Measurements from ENCODE around the gene FILIP1L. TPM values are rescaled to one million over a fixed set of nuclear protein-coding genes. Genes with fewer than 3 reads are reported as not detected.

The FILIP1L gene
- total and polyA plus RNA-seq, 2 of the 13 experiments (the other 11 are each of a cell fraction or from before 2014, with no cell fraction given) = 8.1 to 187 TPM

GRCh38 chr3:99875929-99876841 is 238.1 kb downstream of the FILIP1L start (continued):
- TF ChIP-seq, protein P1, sequence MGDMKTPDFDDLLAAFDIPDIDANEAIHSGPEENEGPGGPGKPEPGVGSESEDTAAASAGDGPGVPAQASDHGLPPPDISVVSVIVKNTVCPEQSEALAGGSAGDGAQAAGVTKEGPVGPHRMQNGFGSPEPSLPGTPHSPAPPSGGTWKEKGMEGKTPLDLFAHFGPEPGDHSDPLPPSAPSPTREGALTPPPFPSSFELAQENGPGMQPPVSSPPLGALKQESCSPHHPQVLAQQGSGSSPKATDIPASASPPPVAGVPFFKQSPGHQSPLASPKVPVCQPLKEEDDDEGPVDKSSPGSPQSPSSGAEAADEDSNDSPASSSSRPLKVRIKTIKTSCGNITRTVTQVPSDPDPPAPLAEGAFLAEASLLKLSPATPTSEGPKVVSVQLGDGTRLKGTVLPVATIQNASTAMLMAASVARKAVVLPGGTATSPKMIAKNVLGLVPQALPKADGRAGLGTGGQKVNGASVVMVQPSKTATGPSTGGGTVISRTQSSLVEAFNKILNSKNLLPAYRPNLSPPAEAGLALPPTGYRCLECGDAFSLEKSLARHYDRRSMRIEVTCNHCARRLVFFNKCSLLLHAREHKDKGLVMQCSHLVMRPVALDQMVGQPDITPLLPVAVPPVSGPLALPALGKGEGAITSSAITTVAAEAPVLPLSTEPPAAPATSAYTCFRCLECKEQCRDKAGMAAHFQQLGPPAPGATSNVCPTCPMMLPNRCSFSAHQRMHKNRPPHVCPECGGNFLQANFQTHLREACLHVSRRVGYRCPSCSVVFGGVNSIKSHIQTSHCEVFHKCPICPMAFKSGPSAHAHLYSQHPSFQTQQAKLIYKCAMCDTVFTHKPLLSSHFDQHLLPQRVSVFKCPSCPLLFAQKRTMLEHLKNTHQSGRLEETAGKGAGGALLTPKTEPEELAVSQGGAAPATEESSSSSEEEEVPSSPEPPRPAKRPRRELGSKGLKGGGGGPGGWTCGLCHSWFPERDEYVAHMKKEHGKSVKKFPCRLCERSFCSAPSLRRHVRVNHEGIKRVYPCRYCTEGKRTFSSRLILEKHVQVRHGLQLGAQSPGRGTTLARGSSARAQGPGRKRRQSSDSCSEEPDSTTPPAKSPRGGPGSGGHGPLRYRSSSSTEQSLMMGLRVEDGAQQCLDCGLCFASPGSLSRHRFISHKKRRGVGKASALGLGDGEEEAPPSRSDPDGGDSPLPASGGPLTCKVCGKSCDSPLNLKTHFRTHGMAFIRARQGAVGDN (CRISPR knock-in tag; IDR thresholded peaks at IDR 0.05) = peak; percentile 98
- no peak for TF ChIP-seq MAFF (IDR thresholded peaks at IDR 0.05; ENCODE audit: low read depth, low read length)
- no peak for TF ChIP-seq ZNF83 (CRISPR knock-in tag; IDR thresholded peaks at IDR 0.05; ENCODE audit: borderline replicate concordance)
- no peak for TF ChIP-seq ZNF251 (CRISPR knock-in tag; IDR thresholded peaks at IDR 0.05)
- TF ChIP-seq CC2D1A (CRISPR knock-in tag; IDR thresholded peaks at IDR 0.05) = no peak
- no peak for TF ChIP-seq ZNF10 (CRISPR knock-in tag; IDR thresholded peaks at IDR 0.05; ENCODE audit: borderline replicate concordance, low read depth)
- TF ChIP-seq CHD4 (IDR thresholded peaks at IDR 0.05; ENCODE audit: borderline replicate concordance, low read length) = no peak
- TF ChIP-seq, protein P2, sequence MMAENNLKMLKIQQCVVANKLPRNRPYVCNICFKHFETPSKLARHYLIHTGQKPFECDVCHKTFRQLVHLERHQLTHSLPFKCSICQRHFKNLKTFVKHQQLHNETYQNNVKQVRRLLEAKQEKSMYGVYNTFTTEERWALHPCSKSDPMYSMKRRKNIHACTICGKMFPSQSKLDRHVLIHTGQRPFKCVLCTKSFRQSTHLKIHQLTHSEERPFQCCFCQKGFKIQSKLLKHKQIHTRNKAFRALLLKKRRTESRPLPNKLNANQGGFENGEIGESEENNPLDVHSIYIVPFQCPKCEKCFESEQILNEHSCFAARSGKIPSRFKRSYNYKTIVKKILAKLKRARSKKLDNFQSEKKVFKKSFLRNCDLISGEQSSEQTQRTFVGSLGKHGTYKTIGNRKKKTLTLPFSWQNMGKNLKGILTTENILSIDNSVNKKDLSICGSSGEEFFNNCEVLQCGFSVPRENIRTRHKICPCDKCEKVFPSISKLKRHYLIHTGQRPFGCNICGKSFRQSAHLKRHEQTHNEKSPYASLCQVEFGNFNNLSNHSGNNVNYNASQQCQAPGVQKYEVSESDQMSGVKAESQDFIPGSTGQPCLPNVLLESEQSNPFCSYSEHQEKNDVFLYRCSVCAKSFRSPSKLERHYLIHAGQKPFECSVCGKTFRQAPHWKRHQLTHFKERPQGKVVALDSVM (CRISPR knock-in tag; IDR thresholded peaks at IDR 0.05) = peak; percentile 66
- TF ChIP-seq GLI4 (CRISPR knock-in tag; IDR thresholded peaks at IDR 0.05; ENCODE audit: borderline replicate concordance) = no peak
- peak; percentile 87; the same call in 1 of the 2 replicates for TF ChIP-seq ZSCAN30 (CRISPR knock-in tag; IDR thresholded peaks at IDR 0.05)
- TF ChIP-seq ZNF430 (CRISPR knock-in tag; IDR thresholded peaks at IDR 0.05) = peak; percentile 68; the same call in 1 of the 2 replicates
- TF ChIP-seq ZNF660 (CRISPR knock-in tag; IDR thresholded peaks at IDR 0.05; ENCODE audit: borderline replicate concordance, low read depth) = no peak
- TF ChIP-seq HMGA1 (CRISPR knock-in tag; conservative IDR thresholded peaks at IDR 0.05) = no peak
- TF ChIP-seq, protein P3, sequence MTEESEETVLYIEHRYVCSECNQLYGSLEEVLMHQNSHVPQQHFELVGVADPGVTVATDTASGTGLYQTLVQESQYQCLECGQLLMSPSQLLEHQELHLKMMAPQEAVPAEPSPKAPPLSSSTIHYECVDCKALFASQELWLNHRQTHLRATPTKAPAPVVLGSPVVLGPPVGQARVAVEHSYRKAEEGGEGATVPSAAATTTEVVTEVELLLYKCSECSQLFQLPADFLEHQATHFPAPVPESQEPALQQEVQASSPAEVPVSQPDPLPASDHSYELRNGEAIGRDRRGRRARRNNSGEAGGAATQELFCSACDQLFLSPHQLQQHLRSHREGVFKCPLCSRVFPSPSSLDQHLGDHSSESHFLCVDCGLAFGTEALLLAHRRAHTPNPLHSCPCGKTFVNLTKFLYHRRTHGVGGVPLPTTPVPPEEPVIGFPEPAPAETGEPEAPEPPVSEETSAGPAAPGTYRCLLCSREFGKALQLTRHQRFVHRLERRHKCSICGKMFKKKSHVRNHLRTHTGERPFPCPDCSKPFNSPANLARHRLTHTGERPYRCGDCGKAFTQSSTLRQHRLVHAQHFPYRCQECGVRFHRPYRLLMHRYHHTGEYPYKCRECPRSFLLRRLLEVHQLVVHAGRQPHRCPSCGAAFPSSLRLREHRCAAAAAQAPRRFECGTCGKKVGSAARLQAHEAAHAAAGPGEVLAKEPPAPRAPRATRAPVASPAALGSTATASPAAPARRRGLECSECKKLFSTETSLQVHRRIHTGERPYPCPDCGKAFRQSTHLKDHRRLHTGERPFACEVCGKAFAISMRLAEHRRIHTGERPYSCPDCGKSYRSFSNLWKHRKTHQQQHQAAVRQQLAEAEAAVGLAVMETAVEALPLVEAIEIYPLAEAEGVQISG (CRISPR knock-in tag; IDR thresholded peaks at IDR 0.05) = peak; percentile 85
- peak; percentile 45; the same call in 1 of the 2 replicates for TF ChIP-seq ZNF792 (CRISPR knock-in tag; IDR thresholded peaks at IDR 0.05)
- TF ChIP-seq YY1 (IDR thresholded peaks at IDR 0.05; ENCODE audit: insufficient read depth, insufficient replicate concordance, low read depth, low read length) = peak; percentile 69
- TF ChIP-seq GABPA (IDR thresholded peaks at IDR 0.05; ENCODE audit: low read depth, low read length) = no peak
- TF ChIP-seq GABPA (CRISPR knock-in tag; IDR thresholded peaks at IDR 0.05; ENCODE audit: low read depth) = no peak
- no peak for TF ChIP-seq ZNF652 (CRISPR knock-in tag; IDR thresholded peaks at IDR 0.05; ENCODE audit: borderline replicate concordance, low read depth)
- TF ChIP-seq ZNF501 (CRISPR knock-in tag; IDR thresholded peaks at IDR 0.05) = peak; percentile 97
- no peak for TF ChIP-seq SNAI1 (CRISPR knock-in tag; IDR thresholded peaks at IDR 0.05; ENCODE audit: borderline replicate concordance)

Data from HepG2 (cell line).